ENCODE measurements around the gene MKKS. TPM values are rescaled to one million over a fixed set of nuclear protein-coding genes. Genes with fewer than 3 reads are reported as not detected.

Gene MKKS
- total RNA-seq, 4 donors from 2014 or later: 5.9 to 13.0 (median 9.8) TPM

DNA sequence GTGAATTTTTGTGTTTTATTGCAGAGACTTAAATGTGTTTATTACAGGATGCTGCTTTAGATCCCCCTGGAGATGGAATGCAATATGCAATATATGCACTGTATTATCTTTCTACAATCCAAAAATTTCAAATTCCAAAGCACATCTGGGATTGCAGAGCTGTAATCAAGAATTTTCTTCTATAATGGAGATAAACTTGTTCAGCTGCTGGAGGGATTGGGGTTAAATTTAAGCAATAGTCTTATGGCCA is 66.4 kb downstream of the MKKS start:
- TF ChIP-seq POLR2A (IDR thresholded peaks at IDR 0.05): no peak
- TF ChIP-seq, protein P1, sequence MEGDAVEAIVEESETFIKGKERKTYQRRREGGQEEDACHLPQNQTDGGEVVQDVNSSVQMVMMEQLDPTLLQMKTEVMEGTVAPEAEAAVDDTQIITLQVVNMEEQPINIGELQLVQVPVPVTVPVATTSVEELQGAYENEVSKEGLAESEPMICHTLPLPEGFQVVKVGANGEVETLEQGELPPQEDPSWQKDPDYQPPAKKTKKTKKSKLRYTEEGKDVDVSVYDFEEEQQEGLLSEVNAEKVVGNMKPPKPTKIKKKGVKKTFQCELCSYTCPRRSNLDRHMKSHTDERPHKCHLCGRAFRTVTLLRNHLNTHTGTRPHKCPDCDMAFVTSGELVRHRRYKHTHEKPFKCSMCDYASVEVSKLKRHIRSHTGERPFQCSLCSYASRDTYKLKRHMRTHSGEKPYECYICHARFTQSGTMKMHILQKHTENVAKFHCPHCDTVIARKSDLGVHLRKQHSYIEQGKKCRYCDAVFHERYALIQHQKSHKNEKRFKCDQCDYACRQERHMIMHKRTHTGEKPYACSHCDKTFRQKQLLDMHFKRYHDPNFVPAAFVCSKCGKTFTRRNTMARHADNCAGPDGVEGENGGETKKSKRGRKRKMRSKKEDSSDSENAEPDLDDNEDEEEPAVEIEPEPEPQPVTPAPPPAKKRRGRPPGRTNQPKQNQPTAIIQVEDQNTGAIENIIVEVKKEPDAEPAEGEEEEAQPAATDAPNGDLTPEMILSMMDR (IDR thresholded peaks at IDR 0.05): no peak
- intact Hi-C loops (cut with DNase I; ENCODE audit: low total_unique reads): no loop called here
- no peak for DNase-seq (ENCODE audit: low spot score in 2 of 2)
- H3K4me3 ChIP-seq (ENCODE audit: low read depth, poor library complexity, severe bottlenecking): no peak overlapping the region

DNA sequence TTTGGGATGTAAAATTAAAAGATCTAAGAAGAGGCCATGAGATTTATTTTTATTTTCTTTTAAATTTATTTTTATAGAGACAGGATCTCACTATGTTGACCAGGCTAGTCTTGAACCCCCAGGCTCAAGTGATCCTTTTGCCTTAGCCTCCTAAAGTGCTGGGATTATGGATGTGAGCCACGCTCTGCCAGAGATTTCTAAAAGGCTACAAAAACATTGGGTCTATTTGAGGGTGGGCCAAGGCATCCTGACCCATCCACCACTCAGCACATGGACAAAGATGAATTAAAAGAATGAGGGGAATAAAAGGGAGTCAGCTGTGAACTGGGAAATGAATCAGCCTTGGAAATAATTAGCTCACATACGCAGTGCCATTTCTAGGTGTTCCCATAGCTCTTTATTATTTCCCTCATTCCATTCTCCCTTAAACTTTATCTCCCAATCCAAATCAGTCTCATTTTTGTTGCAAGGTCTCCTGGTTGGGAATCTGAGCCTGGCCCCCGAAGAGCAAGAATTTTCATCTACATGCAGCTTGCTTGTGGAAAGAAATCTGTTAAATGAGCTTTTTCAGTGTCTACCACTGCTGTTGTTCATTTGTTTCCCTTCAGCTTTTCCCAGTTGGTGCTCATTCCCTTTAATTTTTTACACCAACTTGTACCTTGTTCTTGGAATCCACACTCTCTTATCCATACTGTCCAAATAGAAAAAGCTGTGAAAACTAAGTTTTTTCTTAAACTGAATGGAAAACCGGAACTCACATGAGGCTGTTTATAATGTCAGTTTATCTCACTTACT is 66.9 kb downstream of the MKKS start:
- H3K4me3 ChIP-seq (ENCODE audit: low read depth, poor library complexity, severe bottlenecking): no peak overlapping the region
- intact Hi-C loops (cut with DNase I; ENCODE audit: low total_unique reads): no loop called here
- no peak for DNase-seq (ENCODE audit: low spot score in 2 of 2)
- WGBS, 2 donors: 79 to 80% methylated on average over 4 of the region's 4 CpGs
- TF ChIP-seq POLR2A (IDR thresholded peaks at IDR 0.05): no peak
- TF ChIP-seq, protein P1 (IDR thresholded peaks at IDR 0.05): no peak

DNA sequence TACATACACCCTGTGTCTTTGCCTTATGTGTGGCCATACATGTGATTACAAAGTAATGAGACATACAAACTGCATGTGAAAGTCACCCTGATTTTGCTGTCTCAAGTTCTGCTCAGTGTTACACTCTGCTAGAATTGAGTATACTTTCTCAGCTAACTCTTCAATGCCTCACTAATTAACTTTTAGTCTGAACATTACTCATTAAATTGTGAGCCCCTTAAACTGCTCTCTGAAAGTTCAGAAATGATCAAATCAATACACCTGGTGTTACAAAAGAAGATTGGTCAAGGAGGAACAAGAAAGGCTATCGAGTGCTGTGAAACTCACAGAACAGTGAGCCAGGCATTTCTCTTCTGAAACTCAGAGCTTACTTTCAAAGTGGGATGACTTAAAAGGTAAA is 71.3 kb downstream of the MKKS start:
- WGBS, 2 donors: 87 to 97% methylated on average over 1 of the region's 1 CpG
- H3K4me3 ChIP-seq (ENCODE audit: low read depth, poor library complexity, severe bottlenecking): no peak overlapping the region
- intact Hi-C loops (cut with DNase I; ENCODE audit: low total_unique reads): no loop called here
- no peak for DNase-seq (ENCODE audit: low spot score in 2 of 2)
- no peak for TF ChIP-seq POLR2A (IDR thresholded peaks at IDR 0.05)
- TF ChIP-seq, protein P1 (IDR thresholded peaks at IDR 0.05): no peak

DNA sequence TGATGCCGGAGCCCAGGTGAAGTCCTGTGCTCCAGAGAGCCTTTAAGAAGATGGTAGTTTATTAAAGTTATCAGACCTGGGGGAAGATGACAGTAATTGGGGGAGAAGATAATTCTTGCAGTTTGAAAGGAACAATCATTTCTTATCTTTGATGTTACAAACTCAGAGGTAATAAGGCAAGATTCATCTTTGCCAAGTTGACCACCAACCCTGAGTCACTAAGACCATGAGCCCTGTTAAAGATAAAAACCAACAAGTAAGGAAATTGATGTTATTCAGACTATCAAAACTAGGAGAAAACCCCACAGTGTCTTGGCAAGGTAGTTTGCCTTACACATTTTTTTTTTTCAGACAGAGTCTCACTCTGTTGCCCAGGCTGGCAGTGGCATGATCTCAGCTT is 73.1 kb downstream of the MKKS start:
- no peak for TF ChIP-seq POLR2A (IDR thresholded peaks at IDR 0.05)
- TF ChIP-seq, protein P1 (IDR thresholded peaks at IDR 0.05): no peak
- 86% methylated on average over 1 of the region's 1 CpG for WGBS, 2 donors
- no peak for DNase-seq (ENCODE audit: low spot score in 2 of 2)
- intact Hi-C loops (cut with DNase I; ENCODE audit: low total_unique reads): no loop called here
- no peak overlapping the region for H3K4me3 ChIP-seq (ENCODE audit: low read depth, poor library complexity, severe bottlenecking)

DNA sequence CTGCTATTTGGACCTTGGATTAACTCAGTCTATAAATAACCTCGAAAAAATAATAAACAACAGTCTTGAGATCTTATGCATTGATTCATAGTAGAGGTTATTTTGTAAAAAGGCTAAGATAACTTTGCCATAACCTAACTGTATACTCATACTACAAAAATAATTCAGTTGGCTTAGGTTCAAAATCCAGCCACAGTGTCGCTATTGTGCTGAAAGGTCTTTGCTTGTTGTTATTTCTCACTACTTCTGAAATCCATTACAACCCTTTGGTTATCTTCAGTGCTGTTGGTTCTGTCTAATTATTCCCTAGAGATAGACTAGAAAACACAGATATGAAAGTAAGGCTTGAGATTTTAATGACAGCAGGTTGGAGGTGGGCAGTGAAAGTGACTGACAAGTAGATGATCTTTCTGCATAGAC is 74.4 kb downstream of the MKKS start:
- intact Hi-C loops (cut with DNase I; ENCODE audit: low total_unique reads): no loop called here
- TF ChIP-seq, protein P1 (IDR thresholded peaks at IDR 0.05): no peak
- no peak for TF ChIP-seq POLR2A (IDR thresholded peaks at IDR 0.05)
- WGBS, 2 donors: 41 to 43% methylated on average over 2 of the region's 2 CpGs
- DNase-seq (ENCODE audit: low spot score in 2 of 2): no peak
- H3K4me3 ChIP-seq (ENCODE audit: low read depth, poor library complexity, severe bottlenecking): no peak overlapping the region

DNA sequence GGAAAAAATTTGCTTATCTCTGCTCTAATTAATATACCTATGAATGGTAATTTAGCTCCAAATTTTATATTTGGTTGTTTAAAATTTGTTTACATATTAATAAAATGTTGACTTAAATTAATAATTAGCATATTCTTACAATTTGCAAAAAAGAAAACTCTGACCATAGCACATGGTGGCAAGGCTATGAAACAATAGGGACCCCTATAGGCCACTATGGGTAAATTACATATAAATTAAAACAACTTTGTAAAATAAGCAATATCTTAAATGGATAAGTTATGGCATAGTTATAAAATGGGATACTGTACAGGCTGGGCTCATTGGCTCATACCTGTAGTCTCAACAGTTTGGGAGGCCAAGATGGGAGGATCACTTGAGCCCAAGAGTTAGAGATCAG is 76.0 kb downstream of the MKKS start:
- TF ChIP-seq, protein P1 (IDR thresholded peaks at IDR 0.05): no peak
- no peak for TF ChIP-seq POLR2A (IDR thresholded peaks at IDR 0.05)
- no peak for DNase-seq (ENCODE audit: low spot score in 2 of 2)
- intact Hi-C loops (cut with DNase I; ENCODE audit: low total_unique reads): no loop called here
- no peak overlapping the region for H3K4me3 ChIP-seq (ENCODE audit: low read depth, poor library complexity, severe bottlenecking)
